IMR-90 (cell line): ENCODE measurements around the gene PCDHA12. TPM values are rescaled to one million over a fixed set of nuclear protein-coding genes. Genes with fewer than 3 reads are reported as not detected.

Experiments used
- ATAC-seq: fragments of 200-7000 bp; cut with Tn5 transposase; 2 replicates; pipeline ENCODE4 v1.9.1; 2020; ENCODE audit warnings: low read depth, mild to moderate bottlenecking, moderate library complexity
- BruUV-seq: library from RNA; stranded (reverse); fragments of 400-500 nt; replicated peaks from 2 replicates; lab custom pipeline; 2021; lab: Mats Ljungman, UMichigan
- CTCF ChIA-PET: fragments of 300-600 bp; formaldehyde crosslinking; extraction: SDS; loops from one replicate; lab custom pipeline; 2021; ENCODE audit warnings: antibody characterized with exemption; lab: Yijun Ruan, JAX
- POLR2A ChIA-PET: fragments of 300-600 bp; sonication (Branson Sonifier 250); formaldehyde crosslinking; loops from one replicate; lab custom pipeline; 2022; ENCODE audit warnings: antibody characterized with exemption; ENCODE audit not compliant: unreplicated experiment; lab: Charles Lee
- DNase-seq: peaks from one replicate; pipeline ENCODE4 v3.0.0; 2013
- H2AFZ ChIP-seq: replicated peaks from 2 replicates; pipeline ENCODE3; 2013; ENCODE audit warnings: low read length, mild to moderate bottlenecking; ENCODE audit not compliant: poor library complexity
- H2AK5ac ChIP-seq: 2 replicates; pipeline ENCODE4 v1.6.1; 2013; ENCODE audit warnings: low read depth, low read length, inconsistent platforms
- H2AK9ac ChIP-seq: replicated peaks from 2 replicates; pipeline ENCODE3; 2013; ENCODE audit warnings: mild to moderate bottlenecking, low read depth, low read length, moderate library complexity; ENCODE audit not compliant: poor library complexity
- H2BK120ac ChIP-seq: 2 replicates; pipeline ENCODE4 v1.6.1; 2013; ENCODE audit warnings: low read depth, low read length, inconsistent platforms
- H2BK15ac ChIP-seq: 3 replicates; pipeline ENCODE4 v1.6.1; 2013; ENCODE audit warnings: low read depth, low read length, inconsistent platforms
- H2BK20ac ChIP-seq: 2 replicates; pipeline ENCODE4 v1.6.1; 2013; ENCODE audit warnings: low read depth, mild to moderate bottlenecking, inconsistent platforms, low read length, moderate library complexity
- H2BK5ac ChIP-seq: 2 replicates; pipeline ENCODE4 v1.6.1; 2013; ENCODE audit warnings: mild to moderate bottlenecking, low read depth, low read length, inconsistent platforms; ENCODE audit not compliant: poor library complexity, severe bottlenecking
- H3K14ac ChIP-seq: replicated peaks from 2 replicates; pipeline ENCODE4 v1.6.1; 2013; ENCODE audit warnings: low read depth, low read length, inconsistent platforms
- H3K18ac ChIP-seq: 2 replicates; pipeline ENCODE4 v1.6.1; 2013; ENCODE audit warnings: low read depth, low read length, control low read depth
- H3K23ac ChIP-seq: 2 replicates; pipeline ENCODE4 v1.6.1; 2013; ENCODE audit warnings: low read depth, low read length, inconsistent platforms
- H3K27ac ChIP-seq: 2 replicates; pipeline ENCODE4 v1.5.1; 2013; ENCODE audit warnings: mild to moderate bottlenecking, control low read depth, low read length; ENCODE audit not compliant: insufficient read depth
- H3K27me3 ChIP-seq: 2 replicates; pipeline ENCODE4 v1.6.1; 2013; ENCODE audit warnings: low read length; ENCODE audit not compliant: control insufficient read depth, insufficient read depth
- H3K36me3 ChIP-seq: 2 replicates; pipeline ENCODE4 v1.6.1; 2013; ENCODE audit warnings: low read length, mixed read lengths; ENCODE audit not compliant: control insufficient read depth, insufficient read depth
- H3K4ac ChIP-seq: 2 replicates; pipeline ENCODE4 v1.6.1; 2013; ENCODE audit warnings: low read depth, low read length, inconsistent platforms
- H3K4me1 ChIP-seq: 2 replicates; pipeline ENCODE4 v1.6.1; 2013; ENCODE audit warnings: low read length, mixed read lengths; ENCODE audit not compliant: control insufficient read depth, insufficient read depth
- H3K4me2 ChIP-seq: 2 replicates; pipeline ENCODE4 v1.6.1; 2013; ENCODE audit warnings: low read depth, mild to moderate bottlenecking, control low read depth, low read length, moderate library complexity
- H3K4me3 ChIP-seq: 2 replicates; pipeline ENCODE4 v1.5.1; 2013; ENCODE audit warnings: low read depth, mild to moderate bottlenecking, control low read depth, low read length, moderate library complexity; ENCODE audit not compliant: insufficient read depth
- H3K56ac ChIP-seq: 2 replicates; pipeline ENCODE4 v1.6.1; 2013; ENCODE audit warnings: low read length, inconsistent platforms; ENCODE audit not compliant: insufficient read depth; ENCODE audit errors: extremely low read depth
- H3K79me1 ChIP-seq, 2 experiments: 2 replicates each; pipeline ENCODE4 v1.6.1; 2013; ENCODE audit warnings: low read length in 2 of 2, inconsistent platforms in 1 of 2, low read depth in 1 of 2
- H3K9ac ChIP-seq: 2 replicates; pipeline ENCODE4 v1.6.1; 2013; ENCODE audit warnings: low read depth, low read length, control low read depth
- H3K9me1 ChIP-seq: 2 replicates; pipeline ENCODE4 v1.6.1; 2013; ENCODE audit warnings: low read length, inconsistent platforms; ENCODE audit not compliant: insufficient read depth
- H3K9me3 ChIP-seq: 2 replicates; pipeline ENCODE4 v1.6.1; 2013; ENCODE audit warnings: low read length; ENCODE audit not compliant: control insufficient read depth, insufficient read depth
- H4K20me1 ChIP-seq: 2 replicates; pipeline ENCODE4 v1.6.1; 2013; ENCODE audit warnings: low read length, inconsistent platforms; ENCODE audit not compliant: insufficient read depth
- H4K5ac ChIP-seq: 2 replicates; pipeline ENCODE4 v1.6.1; 2013; ENCODE audit warnings: mild to moderate bottlenecking, low read depth, low read length, control low read depth
- H4K8ac ChIP-seq, 2 experiments: 2 replicates each; pipeline ENCODE4 v1.6.1; 2013; ENCODE audit warnings: low read depth in 2 of 2, low read length in 2 of 2, control low read depth in 1 of 2, inconsistent platforms in 1 of 2
- H4K91ac ChIP-seq: 2 replicates; pipeline ENCODE4 v1.6.1; 2013; ENCODE audit warnings: low read depth, low read length, inconsistent platforms; ENCODE audit not compliant: insufficient read depth
- ELK1 ChIP-seq: fragments of 150-350 bp; IDR thresholded peaks from 2 replicates; pipeline ENCODE4 v1.6.1; 2016; ENCODE audit warnings: low read depth, mild to moderate bottlenecking, low read length, moderate library complexity, borderline replicate concordance
- FOS ChIP-seq: fragments of 150-350 bp; IDR thresholded peaks from 2 replicates; pipeline ENCODE4 v1.6.1; 2016; ENCODE audit warnings: low read depth, low read length
- MAFK ChIP-seq: IDR thresholded peaks from 2 replicates; pipeline ENCODE4 v1.6.1; 2012; ENCODE audit warnings: low read depth, low read length, improper control_type of control experiment
- NFE2L2 ChIP-seq: fragments of 150-350 bp; IDR thresholded peaks from 2 replicates; pipeline ENCODE4 v1.6.1; 2016; ENCODE audit warnings: low read depth, mild to moderate bottlenecking, low read length
- POLR2A ChIP-seq: IDR thresholded peaks from 2 replicates; pipeline ENCODE4 v1.6.1; 2012; ENCODE audit warnings: mild to moderate bottlenecking, low read depth, low read length
- RAD21 ChIP-seq: IDR thresholded peaks from 2 replicates; pipeline ENCODE4 v1.6.1; 2012; ENCODE audit warnings: low read length, improper control_type of control experiment
- RCOR1 ChIP-seq: IDR thresholded peaks from 2 replicates; pipeline ENCODE4 v1.6.1; 2012; ENCODE audit warnings: mild to moderate bottlenecking, low read length, improper control_type of control experiment; ENCODE audit not compliant: insufficient replicate concordance
- SMC3 ChIP-seq: fragments of 150-350 bp; IDR thresholded peaks from 2 replicates; pipeline ENCODE4 v1.6.1; 2016; ENCODE audit warnings: low read depth, mild to moderate bottlenecking, antibody characterized with exemption, low read length, moderate library complexity
- USF2 ChIP-seq: fragments of 150-350 bp; IDR thresholded peaks from 2 replicates; pipeline ENCODE4 v1.6.1; 2017; ENCODE audit warnings: mild to moderate bottlenecking, antibody characterized with exemption, low read length, low read depth
- WGBS, 2 experiments: methylation state at CpG; one replicate each; pipeline versions ENCODE4 v1.1.5 to v1.1.7; 2013; ENCODE audit warnings: missing lambda C conversion rate in 2 of 2; ENCODE audit not compliant: insufficient read length in 1 of 2; ENCODE audit errors: extremely low coverage in 2 of 2; 5-methylcytosine and 5-hydroxymethylcytosine counted together
- dilution Hi-C: fragments of 300-500 bp; cut with HindIII; formaldehyde crosslinking; loops from one replicate; pipeline ENCODE4 v1.14.3; 2018; ENCODE audit warnings: low sequenced_read_pairs; ENCODE audit not compliant: unreplicated experiment
- in situ Hi-C: fragments of 300-500 bp; cut with MboI; formaldehyde crosslinking; loops from 3 replicates; pipeline ENCODE4 v1.14.3; 2019; ENCODE audit warnings: low sequenced_read_pairs, inconsistent platforms, mixed read lengths
- intact Hi-C: fragments of 100-400 bp; cut with micrococcal nuclease; formaldehyde crosslinking; loops from 2 replicates; pipeline ENCODE4 v1.10.0; 2022
- polyA plus RNA-seq, 3 experiments: library from polyadenylated mRNA; depleted of rRNA; stranded (reverse); fragments of >200 nt; gene quantifications; 2 replicates each; pipeline ENCODE4 v1.2.3, GENCODE V29; 2012; ENCODE audit warnings: low replicate concordance in 1 of 3
- total RNA-seq: library from RNA; depleted of rRNA; stranded (reverse); fragments of >200 nt; gene quantifications from 2 replicates; pipeline ENCODE4 v1.2.3, GENCODE V29; 2012

The PCDHA12 gene
- total and polyA plus RNA-seq, 2 of the 4 experiments (the other 2 are of a cell fraction), result not detected

- WGBS, 2 experiments, result 10% methylated on average over 15 of the region's 41 CpGs; no CpG with 5 or more reads in 1 of the 2 experiments
- Histone ChIP-seq H3K9ac (no peak within 1 kb of the TSS), H3K56ac (no peak within 1 kb of the TSS), H2BK15ac (no peak within 1 kb of the TSS), H2BK5ac (no peak within 1 kb of the TSS), H3K4me2 (no peak within 1 kb of the TSS), H2AK9ac (no peak within 1 kb of the TSS), H2AFZ (no peak within 1 kb of the TSS), H3K23ac (no peak within 1 kb of the TSS), H3K27ac (no peak within 1 kb of the TSS), H3K4me1 (no peaks in the 10 kb centered on the region), H3K14ac (no peak within 1 kb of the TSS), H3K4ac (no peak within 1 kb of the TSS), H4K8ac (no peak within 1 kb of the TSS), H2AK5ac (no peak within 1 kb of the TSS), H3K9me3 (peaks cover 18% of the 10 kb centered on the region), H3K79me1 (no peaks in the 10 kb centered on the region), H2BK120ac (no peak within 1 kb of the TSS), H3K18ac (no peak within 1 kb of the TSS), H3K4me3 (no peak within 1 kb of the TSS), H3K9me1 (no peaks in the 10 kb centered on the region), H4K5ac (no peak within 1 kb of the TSS), H3K27me3 (no peaks in the 10 kb centered on the region), H3K36me3 (no peaks in the 10 kb centered on the region), H2BK20ac (no peak within 1 kb of the TSS), H4K20me1 (no peaks in the 10 kb centered on the region), H4K91ac (no peak within 1 kb of the TSS)
- TF ChIP-seq USF2, result no peak
- no peak for TF ChIP-seq NFE2L2
- TF ChIP-seq MAFK, result no peak
- no peak for TF ChIP-seq RAD21
- TF ChIP-seq POLR2A, result no peak
- TF ChIP-seq RCOR1, result no peak
- no peak for TF ChIP-seq FOS
- no peak for TF ChIP-seq ELK1
- TF ChIP-seq SMC3, result no peak
- intact Hi-C loops, result no loop called here
- dilution Hi-C loops, result no loop called here
- no peak for ATAC-seq
- no peak for DNase-seq
- no TSS peak for BruUV-seq
- in situ Hi-C loops, result no loop called here
- CTCF ChIA-PET, result no interaction called here
- POLR2A ChIA-PET, result no interaction called here
Measured at GRCh38 chr5:140868721-140869554, 6.2 kb upstream of the PCDHA12 start, which contains the start of gene PCDHA11. Gene PCDHA11, plus strand, starts transcription at chr5:140868957. Its CDS starts 147 bp downstream, at chr5:140869104.
